ENCODE measurements around the gene VSTM4. TPM values are rescaled to one million over a fixed set of nuclear protein-coding genes. Genes with fewer than 3 reads are reported as not detected.

VSTM4 gene
- total RNA-seq, 1 donor from 2014 or later = 2.2 TPM

- no peak for DNase-seq (ENCODE audit: low read depth, low spot score)
- Mint-ChIP-seq H3K27ac (ENCODE audit: unreplicated experiment) (no peak overlapping the region), H3K27me3 (ENCODE audit: low read depth) (peaks cover 14% of the 10 kb centered on the region), H3K4me3 (no peak overlapping the region), H3K9me3 (no peaks in the 10 kb centered on the region), H3K36me3 (ENCODE audit: low read depth) (no peaks in the 10 kb centered on the region), H3K4me1 (peaks cover 6% of the 10 kb centered on the region)
- peak; percentile 45 for TF ChIP-seq CTCF (conservative IDR thresholded peaks at IDR 0.05)
Observed at GRCh38 chr10:49161411-49161997, 46.2 kb upstream of the VSTM4 start.

- no peaks in the 10 kb centered on the region for H3K36me3 Mint-ChIP-seq (ENCODE audit: low read depth)
- no peaks in the 10 kb centered on the region for H3K9me3 Mint-ChIP-seq
- no peak for DNase-seq (ENCODE audit: low read depth, low spot score)
- H3K4me3 Mint-ChIP-seq = no peak overlapping the region
- peaks cover 6% of the 10 kb centered on the region for H3K4me1 Mint-ChIP-seq
- TF ChIP-seq CTCF (conservative IDR thresholded peaks at IDR 0.05) = no peak
- H3K27me3 Mint-ChIP-seq (ENCODE audit: low read depth) = peaks cover 14% of the 10 kb centered on the region
- H3K27ac Mint-ChIP-seq (ENCODE audit: unreplicated experiment) = no peak overlapping the region
Observed at GRCh38 chr10:49160814-49161213, 45.5 kb upstream of the VSTM4 start.

DNA sequence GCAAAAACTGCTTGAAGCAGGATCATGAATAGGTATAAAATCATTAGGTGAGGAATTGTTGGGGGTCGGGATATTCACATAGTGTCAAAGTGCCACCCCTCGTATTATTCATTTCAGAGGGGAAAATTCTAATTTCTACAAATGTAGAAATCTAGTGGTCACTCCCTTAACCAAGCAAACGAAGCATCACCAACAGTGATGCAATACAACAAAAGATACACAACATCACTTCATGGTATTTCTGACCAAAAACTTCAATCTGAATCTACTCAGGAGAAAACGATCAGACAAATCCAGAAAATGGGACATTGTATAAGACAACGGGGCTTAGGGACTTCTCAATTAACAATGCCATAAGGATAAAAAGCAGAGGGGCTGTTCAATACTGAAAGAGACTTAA, 44.8 kb upstream of the VSTM4 start:
- no peaks in the 10 kb centered on the region for H3K36me3 Mint-ChIP-seq (ENCODE audit: low read depth)
- no peak overlapping the region for H3K4me3 Mint-ChIP-seq
- TF ChIP-seq CTCF (conservative IDR thresholded peaks at IDR 0.05) = no peak
- DNase-seq (ENCODE audit: low read depth, low spot score) = no peak
- H3K4me1 Mint-ChIP-seq = peaks cover 6% of the 10 kb centered on the region
- H3K27me3 Mint-ChIP-seq (ENCODE audit: low read depth) = peaks cover 14% of the 10 kb centered on the region
- no peaks in the 10 kb centered on the region for H3K9me3 Mint-ChIP-seq
- no peak overlapping the region for H3K27ac Mint-ChIP-seq (ENCODE audit: unreplicated experiment)

DNA sequence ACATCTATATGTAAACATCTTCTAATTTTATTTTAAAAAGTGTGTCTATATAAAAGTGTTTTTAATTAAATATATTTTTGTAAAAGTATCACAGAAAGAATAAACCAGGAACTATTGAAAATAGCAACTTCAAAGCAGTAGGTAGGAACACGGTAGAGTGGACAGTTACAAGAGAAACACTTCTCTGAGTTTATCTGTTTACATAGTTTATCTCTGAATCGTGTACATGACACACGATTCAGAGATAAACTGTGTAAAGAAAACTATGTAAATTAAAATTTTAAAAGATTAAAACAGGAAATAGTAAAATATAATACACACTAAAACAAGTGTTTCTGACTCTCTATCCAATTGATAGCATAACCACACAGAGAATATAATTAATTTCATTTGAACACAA, 43.6 kb upstream of the VSTM4 start:
- H3K27me3 Mint-ChIP-seq (ENCODE audit: low read depth) = peaks cover 14% of the 10 kb centered on the region
- DNase-seq (ENCODE audit: low read depth, low spot score) = no peak

DNA sequence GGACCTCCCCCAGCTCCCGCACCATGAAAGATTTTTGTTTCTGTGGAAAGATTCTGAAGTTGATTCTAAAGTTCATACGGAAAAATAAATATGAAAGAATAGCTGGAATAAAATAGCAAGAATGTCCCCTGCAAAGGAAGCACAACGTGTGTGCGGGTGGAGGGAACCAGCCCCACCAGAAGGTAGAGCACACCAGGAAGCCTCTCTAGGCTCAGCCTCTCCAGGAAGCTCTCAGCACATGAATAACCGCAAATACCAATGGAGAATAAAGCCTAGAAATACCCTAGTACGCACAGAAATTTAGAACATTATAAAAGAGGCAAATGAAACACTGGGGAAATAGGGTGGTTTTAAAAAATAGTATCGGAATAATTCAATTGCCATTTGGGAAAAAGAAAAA, 43.1 kb upstream of the VSTM4 start:
- Mint-ChIP-seq H3K4me1 (no peaks in the 10 kb centered on the region), H3K36me3 (ENCODE audit: low read depth) (no peaks in the 10 kb centered on the region), H3K4me3 (no peak overlapping the region), H3K27me3 (ENCODE audit: low read depth) (peaks cover 14% of the 10 kb centered on the region), H3K9me3 (no peaks in the 10 kb centered on the region), H3K27ac (ENCODE audit: unreplicated experiment) (no peak overlapping the region)
- no peak for TF ChIP-seq CTCF (conservative IDR thresholded peaks at IDR 0.05)
- no peak for DNase-seq (ENCODE audit: low read depth, low spot score)

More for the DNA sequence above, 43.6 kb upstream of the VSTM4 start:
- no peak overlapping the region for H3K27ac Mint-ChIP-seq (ENCODE audit: unreplicated experiment)
- H3K4me1 Mint-ChIP-seq = no peaks in the 10 kb centered on the region
- H3K9me3 Mint-ChIP-seq = no peaks in the 10 kb centered on the region
- H3K36me3 Mint-ChIP-seq (ENCODE audit: low read depth) = no peaks in the 10 kb centered on the region
- H3K4me3 Mint-ChIP-seq = no peak overlapping the region
- no peak for TF ChIP-seq CTCF (conservative IDR thresholded peaks at IDR 0.05)

Data from neural crest cell (in vitro differentiated cells).